HL-60 (cell line): ENCODE data around the gene CSMD2.

Source experiments
- POLR2AphosphoS5 ChIP-seq: IDR thresholded peaks from 2 replicates; pipeline ENCODE4 v1.6.1; 2012; ENCODE audit warnings: low read depth
- SPI1 ChIP-seq: IDR thresholded peaks from 2 replicates; pipeline ENCODE4 v1.6.1; 2012; ENCODE audit warnings: low read depth, mild to moderate bottlenecking, borderline replicate concordance
- TF ChIP-seq, protein P1 (sequence below): IDR thresholded peaks from one replicate; pipeline ENCODE4 v1.5.1; 2011; ENCODE audit warnings: low read length, control low read depth, inconsistent platforms; ENCODE audit not compliant: insufficient read depth

DNA sequence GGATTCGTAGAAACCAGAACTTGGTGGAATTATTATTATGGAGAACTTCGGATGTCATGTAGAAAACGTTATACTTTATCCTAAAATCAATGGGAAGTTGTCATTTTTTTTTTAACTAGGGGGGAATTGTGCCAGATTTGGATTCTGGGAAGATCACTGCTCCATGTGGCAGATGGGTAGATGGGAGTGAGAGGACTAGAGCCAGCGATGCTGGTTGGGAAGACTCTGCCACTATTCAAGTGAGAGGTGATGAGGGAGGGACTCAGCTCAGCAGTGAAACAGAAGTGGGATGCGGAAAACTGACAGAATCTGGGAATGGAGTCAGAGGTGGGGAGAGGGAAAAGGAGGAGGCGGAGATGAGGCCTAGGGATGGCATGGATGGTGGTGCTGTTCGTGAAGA, 382.3 kb downstream of the CSMD2 start:
- TF ChIP-seq SPI1: no peak
- TF ChIP-seq, protein P1, sequence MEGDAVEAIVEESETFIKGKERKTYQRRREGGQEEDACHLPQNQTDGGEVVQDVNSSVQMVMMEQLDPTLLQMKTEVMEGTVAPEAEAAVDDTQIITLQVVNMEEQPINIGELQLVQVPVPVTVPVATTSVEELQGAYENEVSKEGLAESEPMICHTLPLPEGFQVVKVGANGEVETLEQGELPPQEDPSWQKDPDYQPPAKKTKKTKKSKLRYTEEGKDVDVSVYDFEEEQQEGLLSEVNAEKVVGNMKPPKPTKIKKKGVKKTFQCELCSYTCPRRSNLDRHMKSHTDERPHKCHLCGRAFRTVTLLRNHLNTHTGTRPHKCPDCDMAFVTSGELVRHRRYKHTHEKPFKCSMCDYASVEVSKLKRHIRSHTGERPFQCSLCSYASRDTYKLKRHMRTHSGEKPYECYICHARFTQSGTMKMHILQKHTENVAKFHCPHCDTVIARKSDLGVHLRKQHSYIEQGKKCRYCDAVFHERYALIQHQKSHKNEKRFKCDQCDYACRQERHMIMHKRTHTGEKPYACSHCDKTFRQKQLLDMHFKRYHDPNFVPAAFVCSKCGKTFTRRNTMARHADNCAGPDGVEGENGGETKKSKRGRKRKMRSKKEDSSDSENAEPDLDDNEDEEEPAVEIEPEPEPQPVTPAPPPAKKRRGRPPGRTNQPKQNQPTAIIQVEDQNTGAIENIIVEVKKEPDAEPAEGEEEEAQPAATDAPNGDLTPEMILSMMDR: no peak
- TF ChIP-seq POLR2AphosphoS5: no peak
